Lung (tissue), 12 donors: ENCODE measurements around the gene TMEM253. TPM values are rescaled to one million over a fixed set of nuclear protein-coding genes. Genes with fewer than 3 reads are reported as not detected.

Source experiments
- ATAC-seq: fragments of 200-7000 bp; cut with Tn5 transposase; one replicate; pipeline ENCODE4 v1.9.1; 2020; ENCODE audit warnings: moderate number of reproducible peaks; ENCODE audit not compliant: insufficient read depth, low FRiP score
- DNase-seq, 3 donors: peaks; one replicate each; pipeline ENCODE4 v3.0.0-alpha.2; 2013 to 2017
- H3K27ac ChIP-seq, 2 donors: one replicate each; pipeline ENCODE4 v1.5.1; 2013; ENCODE audit warnings: mild to moderate bottlenecking in 2 of 2, moderate library complexity in 2 of 2, control low read depth in 1 of 2, inconsistent platforms in 1 of 2, low read depth in 1 of 2, low read length in 1 of 2
- H3K27me3 ChIP-seq, 3 donors: one replicate each; pipeline ENCODE4 v1.5.1; 2013; ENCODE audit warnings: low read length in 2 of 3; ENCODE audit not compliant: control insufficient read depth in 3 of 3, insufficient read depth in 3 of 3
- H3K36me3 ChIP-seq, 4 donors: one replicate each; pipeline ENCODE4 v1.5.1; 2013; ENCODE audit warnings: low read length in 4 of 4, mild to moderate bottlenecking in 1 of 4, moderate library complexity in 1 of 4; ENCODE audit not compliant: control insufficient read depth in 4 of 4, insufficient read depth in 4 of 4
- H3K4me1 ChIP-seq, 5 donors: one replicate each; pipeline ENCODE4 v1.5.1; 2013; ENCODE audit warnings: low read length in 5 of 5, mild to moderate bottlenecking in 2 of 5, moderate library complexity in 1 of 5; ENCODE audit not compliant: control insufficient read depth in 5 of 5, insufficient read depth in 5 of 5
- H3K4me3 ChIP-seq: one replicate; pipeline ENCODE4 v1.5.1; 2013; ENCODE audit warnings: mild to moderate bottlenecking, control low read depth, moderate library complexity
- H3K9ac ChIP-seq, 2 donors: one replicate each; pipeline ENCODE4 v1.5.1; 2013; ENCODE audit warnings: low read length in 2 of 2, control low read depth in 1 of 2; ENCODE audit not compliant: insufficient read depth in 1 of 2
- H3K9me3 ChIP-seq, 4 donors: one replicate each; pipeline ENCODE4 v1.5.1; 2013; ENCODE audit warnings: low read length in 3 of 4, mild to moderate bottlenecking in 1 of 4, moderate library complexity in 1 of 4; ENCODE audit not compliant: control insufficient read depth in 4 of 4, insufficient read depth in 3 of 4
- CTCF ChIP-seq: IDR thresholded peaks from 2 replicates; pipeline ENCODE4 v1.5.1; 2012; ENCODE audit warnings: mild to moderate bottlenecking; ENCODE audit errors: control extremely low read depth, extremely low read depth
- WGBS, 2 donors: extraction: QIAGEN DNeasy Blood & Tissue Kit; methylation state at CpG; one replicate each; pipeline ENCODE4 v1.1.7; 2013; 5-methylcytosine and 5-hydroxymethylcytosine counted together
- polyA plus RNA-seq, 2 donors: library from polyadenylated mRNA; stranded (reverse); fragments of 200-250 nt; gene quantifications; one replicate each; pipeline ENCODE4 v1.2.1, GENCODE V29; 2013
- total RNA-seq, 2 donors: library from RNA; depleted of rRNA in 1 of 2; stranded (reverse); fragments of >200 nt in 1 of 2; gene quantifications; one replicate each; pipeline ENCODE4 v1.2.1, GENCODE V29; 2014 to 2021
- donor health status: control.
- donor health status: control.
- donor health status: Bipolar disorder and iron deficiency.
- donor health status: healthy.
- donor health status: DM: yes; HTN: yes; CAD: no.

Gene TMEM253
- total and polyA plus RNA-seq, 4 donors, result 0.20 to 0.52 (median 0.34) TPM

GRCh38 chr14:21090940-21091663 is 9.8 kb upstream of the TMEM253 start:
- ATAC-seq, result no peak
- Histone ChIP-seq H3K4me3 (no peak overlapping the region), H3K27me3 (no peaks in the 10 kb centered on the region), H3K36me3 (peaks cover 0 to 34% (median 22%) of the 10 kb centered on the region in 4 donors), H3K4me1 (peaks cover 0 to 9% (median 3%) of the 10 kb centered on the region in 5 donors), H3K9ac (no peak overlapping the region), H3K9me3 (peaks cover 0 to 2% (median 0%) of the 10 kb centered on the region in 4 donors), H3K27ac (no peak overlapping the region)
- WGBS, 2 donors, result 91 to 92% methylated on average over 42 to 45 of the region's 45 CpGs
- no peak for DNase-seq
- TF ChIP-seq CTCF, result no peak

- TF ChIP-seq CTCF, result no peak
- Histone ChIP-seq H3K9me3 (peaks cover 0 to 2% (median 0%) of the 10 kb centered on the region in 4 donors), H3K27me3 (no peaks in the 10 kb centered on the region), H3K4me1 (peaks cover 0 to 9% (median 6%) of the 10 kb centered on the region in 5 donors), H3K9ac (no peak overlapping the region), H3K36me3 (peaks cover 0 to 34% (median 17%) of the 10 kb centered on the region in 4 donors), H3K4me3 (no peak overlapping the region), H3K27ac (no peak overlapping the region)
- 95% methylated on average over 32 to 42 of the region's 42 CpGs for WGBS, 2 donors
- ATAC-seq, result no peak
- DNase-seq, result no peak
These were observed 9.0 kb upstream of the TMEM253 start for GRCh38 chr14:21091821-21092272.

DNA sequence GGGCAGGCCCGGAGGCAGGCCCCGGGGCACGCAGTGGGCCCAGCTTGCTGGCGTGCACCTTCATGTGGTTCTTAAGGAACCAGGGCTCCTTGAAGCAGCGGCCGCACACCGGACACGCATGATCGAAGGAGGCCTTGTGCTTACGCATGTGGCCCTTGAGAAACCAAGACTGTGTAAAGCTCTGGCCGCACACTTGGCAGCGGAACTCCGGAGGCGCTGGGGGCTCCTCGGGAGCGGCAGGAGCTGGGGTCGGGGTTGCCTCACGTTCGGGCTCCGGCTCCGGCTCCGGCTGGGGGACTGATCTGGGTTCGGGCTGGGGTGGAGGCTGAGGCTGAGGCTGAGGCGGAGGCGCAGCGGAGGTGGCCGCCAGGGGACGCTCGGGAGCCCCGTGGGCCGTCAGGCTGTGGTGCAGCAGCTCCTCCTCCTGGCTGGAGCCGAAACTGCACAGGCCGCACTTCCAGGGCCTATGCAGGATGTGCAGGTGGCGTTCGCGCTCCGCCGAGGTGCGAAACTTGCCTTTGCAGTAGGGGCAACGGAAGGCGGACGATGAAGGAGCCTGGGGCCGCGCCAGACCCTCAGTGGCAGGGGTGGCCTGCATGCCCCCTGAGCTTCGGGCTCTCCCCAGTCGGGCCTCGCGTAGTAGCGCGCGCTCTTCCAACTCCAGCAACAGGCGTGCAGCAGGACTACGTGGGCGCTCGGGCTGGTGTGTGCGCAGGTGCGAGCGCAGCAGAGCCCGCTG is 8.4 kb upstream of the TMEM253 start:
- TF ChIP-seq CTCF, result peak; percentile 100
- Histone ChIP-seq H3K27ac (no peak overlapping the region), H3K4me1 (peaks cover 0 to 9% (median 6%) of the 10 kb centered on the region in 5 donors), H3K4me3 (no peak overlapping the region), H3K36me3 (peaks cover 0 to 34% (median 14%) of the 10 kb centered on the region in 4 donors), H3K9me3 (peaks cover 0 to 2% (median 0%) of the 10 kb centered on the region in 4 donors), H3K9ac (no peak overlapping the region), H3K27me3 (no peaks in the 10 kb centered on the region)
- peak; percentile 97 for ATAC-seq
- DNase-seq, result peak; percentile 71 to 84 (median 74)
- 46 to 53% methylated on average over 53 to 59 of the region's 59 CpGs for WGBS, 2 donors
